ENCODE data around the gene SPACA4.

GRCh38 chr19:48560095-48560530 lies 46.4 kb upstream of the SPACA4 start:
- TF ChIP-seq EHMT2 (IDR thresholded peaks at IDR 0.05) = no peak
- peak; percentile 28; the same call in 1 of the 2 replicates for TF ChIP-seq REST (IDR thresholded peaks at IDR 0.05; ENCODE audit: borderline replicate concordance)
- no peak for TF ChIP-seq REST (CRISPR knock-in tag; IDR thresholded peaks at IDR 0.05; ENCODE audit: low read depth)
- peak; percentile 33 to 47 (median 35); a peak in 4 of 6 replicates for TF ChIP-seq CTCF (IDR thresholded peaks at IDR 0.05 in 2 of 3, conservative IDR thresholded peaks at IDR 0.05 in 1 of 3; ENCODE audit: insufficient read depth in 2 of 3, low read depth in 1 of 3, low read length in 3 of 3)
- no peak for TF ChIP-seq BCLAF1 (IDR thresholded peaks at IDR 0.05; ENCODE audit: borderline replicate concordance in 1 of 2, control insufficient read depth in 1 of 2, low read depth in 2 of 2, low read length in 1 of 2)
- TF ChIP-seq IFI16 (CRISPR knock-in tag; IDR thresholded peaks at IDR 0.05) = no peak
- TF ChIP-seq MAFG (tag; conservative IDR thresholded peaks at IDR 0.05) = peak; percentile 71
- TF ChIP-seq MAZ (CRISPR knock-in tag; conservative IDR thresholded peaks at IDR 0.05 in 1 of 2, IDR thresholded peaks at IDR 0.05 in 1 of 2) = no peak
- no peak for TF ChIP-seq ZNF408 (CRISPR knock-in tag; IDR thresholded peaks at IDR 0.05; ENCODE audit: low read depth)
- no peak for TF ChIP-seq SMAD4 (CRISPR knock-in tag; conservative IDR thresholded peaks at IDR 0.05)
- no peak for TF ChIP-seq SAP30 (IDR thresholded peaks at IDR 0.05; ENCODE audit: borderline replicate concordance, insufficient read depth, low read depth, low read length, poor library complexity, severe bottlenecking)
- no peak for TF ChIP-seq SRSF3 (IDR thresholded peaks at IDR 0.05; ENCODE audit: insufficient read depth, low read length)
- no peak for TF ChIP-seq EZH2 (IDR thresholded peaks at IDR 0.05; ENCODE audit: borderline replicate concordance, low read depth, low read length)
- no peak for TF ChIP-seq ZNF354B (CRISPR knock-in tag; IDR thresholded peaks at IDR 0.05)
- TF ChIP-seq BRF1 (IDR thresholded peaks at IDR 0.05; ENCODE audit: borderline replicate concordance, extremely low read depth, insufficient read length) = no peak
